Measurements from ENCODE around the gene RPS21.

GRCh38 chr20:62337558-62338293 is 49.2 kb upstream of the RPS21 start:
- TF ChIP-seq CTCF (IDR thresholded peaks at IDR 0.05; ENCODE audit: insufficient read depth, low read length) (no peak), POLR2AphosphoS5 (IDR thresholded peaks at IDR 0.05; ENCODE audit: low read depth) (peak; percentile 67)
